Measurements from ENCODE around the gene TRMT61A.

TRMT61A gene

GRCh38 chr14:103528587-103529382 is at the start of gene TRMT61A:
TRMT61A (plus strand) TSS chr14:103529196; CDS start chr14:103529979, 783 bp downstream.
- DNase-seq, result peak; percentile 74 to 94

- DNase-seq, result no peak
These were observed 48.4 kb upstream of the TRMT61A start for GRCh38 chr14:103480595-103480994.

GRCh38 chr14:103483600-103483999 is 45.4 kb upstream of the TRMT61A start:
- no peak for DNase-seq

- DNase-seq, result no peak
These were observed 43.5 kb upstream of the TRMT61A start for GRCh38 chr14:103485504-103485903.

GRCh38 chr14:103488071-103488470 is 40.9 kb upstream of the TRMT61A start:
- DNase-seq, result no peak

GRCh38 chr14:103488960-103489359 is 40.0 kb upstream of the TRMT61A start:
- no peak for DNase-seq

GRCh38 chr14:103489621-103490020 is 39.4 kb upstream of the TRMT61A start:
- DNase-seq, result no peak

- no peak for DNase-seq
These were observed 37.3 kb upstream of the TRMT61A start for GRCh38 chr14:103491691-103492090.

GRCh38 chr14:103492156-103492925 is 36.7 kb upstream of the TRMT61A start:
- no peak for DNase-seq

GRCh38 chr14:103495854-103496253 is 33.1 kb upstream of the TRMT61A start:
- no peak for DNase-seq

- no peak for DNase-seq
These were observed 32.2 kb upstream of the TRMT61A start for GRCh38 chr14:103496776-103497175.

- DNase-seq, result no peak
These were observed 29.3 kb upstream of the TRMT61A start for GRCh38 chr14:103499709-103500108.

GRCh38 chr14:103500148-103500990 is 28.6 kb upstream of the TRMT61A start:
- DNase-seq, result peak; percentile 66 to 90

- no peak for DNase-seq
These were observed 27.7 kb upstream of the TRMT61A start for GRCh38 chr14:103501041-103501870.

GRCh38 chr14:103501921-103502669 is 26.9 kb upstream of the TRMT61A start:
- no peak for DNase-seq

- DNase-seq, result no peak
These were observed 26.1 kb upstream of the TRMT61A start for GRCh38 chr14:103502877-103503276.

- DNase-seq, result no peak
These were observed 25.7 kb upstream of the TRMT61A start for GRCh38 chr14:103503296-103503695.

GRCh38 chr14:103504991-103505565 is 23.9 kb upstream of the TRMT61A start:
- DNase-seq, result no peak

GRCh38 chr14:103507751-103508150 is 21.2 kb upstream of the TRMT61A start:
- no peak for DNase-seq

GRCh38 chr14:103508521-103509329 is 20.3 kb upstream of the TRMT61A start:
- no peak for DNase-seq

All from NCI-H526 (cell line).